GM23248 (cell line): ENCODE results near the gene ZBTB8A.

Source experiments
- EZH2 ChIP-seq: fragments of 200-600 bp; sonication (generic); IDR thresholded peaks from 2 replicates; pipeline ENCODE4 v1.6.1; 2018; ENCODE audit warnings: antibody characterized with exemption, mild to moderate bottlenecking; ENCODE audit not compliant: insufficient read depth, poor library complexity, severe bottlenecking
- EZH2phosphoT487 ChIP-seq: fragments of 200-600 bp; sonication (generic); IDR thresholded peaks from 2 replicates; pipeline ENCODE4 v1.6.1; 2018; ENCODE audit warnings: antibody characterized with exemption, moderate library complexity, mild to moderate bottlenecking, low read depth; ENCODE audit not compliant: insufficient read depth

DNA sequence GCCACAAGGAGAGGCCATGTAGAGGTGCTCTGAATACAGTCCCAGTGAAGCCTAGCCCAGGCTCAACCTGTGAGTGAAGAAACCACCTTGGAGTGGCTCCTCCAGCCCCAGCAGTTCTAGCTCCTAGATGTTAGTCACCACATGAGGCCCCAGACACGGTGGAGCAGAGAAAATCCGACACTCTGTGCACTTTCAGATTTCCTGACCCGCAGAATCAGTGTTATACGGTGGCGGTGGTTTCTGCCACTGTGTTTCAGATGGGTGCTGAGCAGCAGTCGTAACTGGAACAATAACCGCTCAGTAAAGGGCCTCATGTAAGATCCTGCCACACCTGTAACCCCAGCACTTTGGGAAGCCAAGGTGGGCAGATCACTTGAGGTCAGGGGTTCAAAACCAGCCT is 36.1 kb upstream of the ZBTB8A start:
- no peak for TF ChIP-seq EZH2phosphoT487
- TF ChIP-seq EZH2 = no peak
